Transverse colon (tissue), 4 donors: Measurements from ENCODE around the gene PCED1B.

Experiments used
- EP300 ChIP-seq: sonication (generic); formaldehyde crosslinking; IDR thresholded peaks from one replicate; pipeline ENCODE4 v1.6.1; 2017; ENCODE audit warnings: antibody characterized with exemption, low read depth
- POLR2A ChIP-seq: fragments of 450-650 bp; IDR thresholded peaks from one replicate; pipeline ENCODE4 v1.6.1; 2016; ENCODE audit warnings: antibody characterized with exemption, mild to moderate bottlenecking, moderate library complexity
- POLR2AphosphoS5 ChIP-seq, 3 donors: sonication (generic); formaldehyde crosslinking; IDR thresholded peaks; one replicate each; pipeline ENCODE4 v1.6.1; 2016; ENCODE audit warnings: antibody characterized with exemption in 3 of 3
- TF ChIP-seq, protein P1 (sequence below), 5 experiments: fragments of 200-600 bp in 3 of 5; fragments of 450-650 bp in 2 of 5; sonication (generic) in 3 of 5; IDR thresholded peaks; 1 replicate in 2 of 5; 2 replicates in 3 of 5; pipeline ENCODE4 v1.5.1; 2016 to 2017; ENCODE audit warnings: antibody characterized with exemption in 5 of 5, inconsistent platforms in 3 of 5, mild to moderate bottlenecking in 2 of 5, moderate library complexity in 1 of 5

DNA sequence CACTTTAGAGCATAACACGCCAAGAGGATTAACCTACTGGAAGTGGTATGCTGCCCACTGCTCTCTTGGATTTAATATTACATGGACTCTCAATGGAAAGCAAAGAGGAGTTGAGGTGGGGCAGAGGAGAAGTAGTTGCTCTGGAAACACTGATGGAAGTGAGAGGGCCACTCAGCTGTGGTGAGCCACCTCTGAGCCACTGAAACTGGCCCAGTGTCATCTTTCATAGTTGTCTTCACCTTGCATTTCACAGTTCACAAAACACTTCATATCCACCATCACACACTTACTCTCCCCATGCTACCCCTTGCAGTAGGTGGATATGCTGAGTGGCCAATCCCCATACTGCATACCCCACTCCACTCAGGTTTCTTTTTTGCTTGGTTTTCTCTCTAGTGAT, 12.2 kb upstream of the PCED1B start:
- no peak for TF ChIP-seq POLR2AphosphoS5 (IDR thresholded peaks at IDR 0.05)
- TF ChIP-seq, protein P1, sequence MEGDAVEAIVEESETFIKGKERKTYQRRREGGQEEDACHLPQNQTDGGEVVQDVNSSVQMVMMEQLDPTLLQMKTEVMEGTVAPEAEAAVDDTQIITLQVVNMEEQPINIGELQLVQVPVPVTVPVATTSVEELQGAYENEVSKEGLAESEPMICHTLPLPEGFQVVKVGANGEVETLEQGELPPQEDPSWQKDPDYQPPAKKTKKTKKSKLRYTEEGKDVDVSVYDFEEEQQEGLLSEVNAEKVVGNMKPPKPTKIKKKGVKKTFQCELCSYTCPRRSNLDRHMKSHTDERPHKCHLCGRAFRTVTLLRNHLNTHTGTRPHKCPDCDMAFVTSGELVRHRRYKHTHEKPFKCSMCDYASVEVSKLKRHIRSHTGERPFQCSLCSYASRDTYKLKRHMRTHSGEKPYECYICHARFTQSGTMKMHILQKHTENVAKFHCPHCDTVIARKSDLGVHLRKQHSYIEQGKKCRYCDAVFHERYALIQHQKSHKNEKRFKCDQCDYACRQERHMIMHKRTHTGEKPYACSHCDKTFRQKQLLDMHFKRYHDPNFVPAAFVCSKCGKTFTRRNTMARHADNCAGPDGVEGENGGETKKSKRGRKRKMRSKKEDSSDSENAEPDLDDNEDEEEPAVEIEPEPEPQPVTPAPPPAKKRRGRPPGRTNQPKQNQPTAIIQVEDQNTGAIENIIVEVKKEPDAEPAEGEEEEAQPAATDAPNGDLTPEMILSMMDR (IDR thresholded peaks at IDR 0.05) = no peak
- no peak for TF ChIP-seq POLR2A
- no peak for TF ChIP-seq EP300
